Activated CD4-positive, alpha-beta T cell treated with anti-CD3 and anti-CD28 coated beads for 1 hour (primary cell): ENCODE data around the gene FBXO28.
A peak's percentile ranks its signal among the peaks of the same experiment; 100 is the strongest.

Experiments
- DNase-seq: peaks from one replicate; pipeline ENCODE4 v3.0.0-alpha.2; 2020

FBXO28 gene

DNA sequence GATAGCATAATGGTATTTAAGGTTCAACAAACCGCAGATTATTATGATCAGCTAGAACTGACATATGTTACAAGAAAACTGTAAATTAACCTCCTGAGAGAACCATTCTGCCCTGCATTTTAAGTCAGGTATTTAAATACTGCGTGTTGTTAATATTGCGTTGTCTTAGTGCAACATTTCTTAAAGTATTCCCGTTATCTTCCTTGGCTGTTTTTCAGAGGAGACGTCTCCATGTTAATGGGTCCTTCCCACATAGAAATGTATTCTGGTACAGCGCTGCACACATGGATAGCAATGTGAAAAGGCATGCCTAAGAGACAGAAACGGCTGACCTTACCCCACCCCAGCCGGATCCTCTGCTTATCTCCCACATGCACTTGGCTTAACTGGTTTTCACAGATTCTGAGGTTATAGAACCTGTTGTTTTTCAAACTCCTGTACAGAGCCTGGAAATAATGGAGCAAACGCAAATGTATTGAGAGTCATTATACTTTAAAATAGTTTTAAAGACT lies 46.3 kb downstream of the FBXO28 start:
- DNase-seq: no peak

DNA sequence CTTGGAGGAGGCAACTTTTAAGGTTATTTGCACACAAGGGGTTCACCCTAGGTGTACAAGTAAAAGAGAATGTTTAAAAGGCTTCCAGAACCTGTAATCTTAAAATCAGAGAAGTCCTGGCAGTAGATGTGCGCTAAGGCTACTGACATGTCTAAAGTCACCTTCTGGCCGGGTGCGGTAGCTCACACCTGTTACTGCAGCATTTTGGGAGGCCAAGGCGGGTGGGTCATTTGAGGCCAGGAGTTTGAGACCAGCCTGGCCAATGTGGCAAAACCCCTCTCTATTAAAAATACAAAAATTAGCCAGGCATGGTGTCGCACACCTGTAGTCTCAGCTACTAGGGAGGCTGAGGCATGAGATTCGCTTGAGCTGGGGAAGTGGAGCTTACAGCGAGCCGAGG lies 48.9 kb downstream of the FBXO28 start:
- no peak for DNase-seq

DNA sequence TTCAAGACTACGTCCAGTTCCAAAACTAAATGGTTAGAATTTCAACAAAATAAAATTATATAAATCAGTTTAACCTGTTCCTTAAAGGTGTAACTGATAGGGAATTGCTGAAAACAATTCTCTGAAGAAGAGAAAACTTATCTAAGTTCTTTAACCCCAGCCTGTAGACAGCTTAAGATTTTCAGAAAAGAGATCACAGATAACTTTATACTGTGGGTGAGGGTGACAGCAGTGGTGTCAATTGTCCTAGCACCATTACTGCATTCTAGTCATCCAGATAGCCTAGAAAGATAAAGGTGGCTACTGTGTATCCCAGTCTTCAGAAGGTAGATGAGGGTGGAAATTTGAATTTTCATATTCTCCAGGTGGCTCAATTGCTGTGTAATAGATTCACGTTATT lies 49.4 kb downstream of the FBXO28 start:
- DNase-seq: no peak

DNA sequence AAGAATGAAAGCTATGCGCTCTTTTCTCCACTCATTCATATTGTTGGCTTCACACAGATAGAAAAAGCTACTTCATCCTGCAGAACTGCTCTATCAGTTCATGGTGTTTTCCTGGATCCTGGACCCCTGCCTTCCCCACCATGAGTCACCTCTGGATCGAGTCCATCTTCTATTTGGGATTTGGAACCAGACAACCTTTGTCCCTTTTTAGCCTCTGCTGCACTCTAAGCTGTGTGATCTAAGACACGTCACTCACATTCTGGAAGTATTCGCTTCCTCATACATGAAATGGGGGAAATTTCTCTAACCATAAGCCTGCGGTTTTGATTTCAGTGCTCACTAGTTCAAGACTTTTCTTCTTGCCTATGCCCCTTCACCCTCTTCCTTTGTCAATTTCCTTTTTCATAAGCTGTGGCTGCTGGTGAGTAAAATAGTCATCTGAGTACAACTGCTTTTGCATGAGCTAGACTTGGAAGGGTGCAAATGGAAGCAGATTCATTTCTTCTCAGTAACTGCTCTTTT lies 55.0 kb downstream of the FBXO28 start:
- no peak for DNase-seq

DNA sequence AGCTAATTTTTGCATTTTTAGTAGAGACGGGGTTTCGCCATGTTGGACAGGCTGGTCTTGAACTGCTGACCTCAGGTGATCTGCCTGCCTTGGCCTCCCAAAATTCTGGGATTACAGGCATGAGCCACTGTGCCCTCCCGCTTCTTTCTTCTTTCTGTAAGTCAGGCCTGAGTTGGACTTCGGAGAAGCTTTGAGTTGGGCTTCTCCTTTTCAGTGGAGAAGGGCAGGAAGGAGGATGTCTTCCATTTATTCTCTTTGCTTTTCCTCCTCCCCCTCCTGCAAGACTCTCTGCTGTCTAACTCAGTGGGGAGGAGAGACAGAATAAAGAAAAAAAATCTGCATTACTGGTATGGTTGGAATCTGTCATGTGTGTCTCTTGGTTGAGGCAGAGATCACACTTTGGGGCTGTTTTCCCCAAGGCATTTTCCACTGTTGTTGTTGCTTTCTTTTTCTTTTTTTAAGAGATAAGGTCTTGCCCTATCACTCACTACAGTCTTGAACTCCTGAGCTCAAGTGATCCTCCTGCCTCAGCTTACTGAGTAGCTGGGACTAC lies 55.9 kb downstream of the FBXO28 start:
- DNase-seq: no peak

DNA sequence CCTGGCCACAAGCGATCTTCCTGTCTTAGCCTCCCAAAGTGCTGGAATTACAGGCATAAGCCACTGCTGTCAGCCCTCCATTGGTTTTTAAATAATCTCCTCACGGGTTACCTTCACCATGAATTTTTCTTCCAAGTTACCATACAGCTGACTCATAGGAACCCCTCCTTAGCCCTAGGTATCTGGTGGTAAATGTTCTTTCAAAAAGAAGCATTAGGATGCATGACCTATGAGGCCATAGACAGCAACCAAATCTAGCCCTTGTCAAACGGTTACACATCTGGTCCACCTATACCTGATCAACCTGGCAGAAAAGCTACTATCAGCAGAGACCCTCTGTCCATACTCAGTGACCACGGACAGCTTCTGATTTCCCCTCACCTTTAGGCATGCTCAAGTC lies 56.4 kb downstream of the FBXO28 start:
- no peak for DNase-seq

DNA sequence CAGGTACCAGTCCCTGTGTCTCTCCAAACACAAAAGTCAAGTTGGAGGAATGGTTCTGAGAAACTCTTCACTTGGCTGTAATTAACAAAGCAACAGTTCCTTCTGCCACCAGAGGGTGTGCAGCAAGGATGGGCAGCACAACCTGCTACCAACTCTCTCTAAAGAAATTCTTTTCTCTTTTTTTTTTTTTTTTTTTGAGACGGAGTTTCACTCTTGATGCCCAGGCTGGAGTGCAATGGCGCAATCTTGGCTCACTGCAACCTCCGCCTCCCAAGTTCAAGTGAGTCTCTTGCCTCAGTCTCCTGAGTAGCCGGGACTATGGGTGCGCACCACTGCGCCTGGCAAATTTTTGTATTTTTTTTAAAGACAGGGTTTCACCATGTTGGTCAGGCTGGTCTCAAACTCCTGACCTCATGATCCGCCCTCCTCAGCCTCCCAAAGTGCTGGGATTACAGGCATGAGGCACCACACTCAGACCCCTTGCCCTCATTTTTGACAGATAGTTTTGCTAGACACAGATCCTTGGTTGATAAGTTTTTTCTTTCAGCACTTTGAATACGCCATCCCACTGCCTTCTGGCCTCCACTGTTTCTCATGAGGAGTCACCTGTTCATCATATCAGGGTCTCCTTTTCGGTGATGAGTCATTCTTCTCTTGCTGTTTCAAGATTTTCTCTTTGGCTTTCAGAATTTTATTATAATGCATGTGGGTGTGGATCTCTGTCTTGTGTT lies 57.0 kb downstream of the FBXO28 start:
- DNase-seq: no peak

DNA sequence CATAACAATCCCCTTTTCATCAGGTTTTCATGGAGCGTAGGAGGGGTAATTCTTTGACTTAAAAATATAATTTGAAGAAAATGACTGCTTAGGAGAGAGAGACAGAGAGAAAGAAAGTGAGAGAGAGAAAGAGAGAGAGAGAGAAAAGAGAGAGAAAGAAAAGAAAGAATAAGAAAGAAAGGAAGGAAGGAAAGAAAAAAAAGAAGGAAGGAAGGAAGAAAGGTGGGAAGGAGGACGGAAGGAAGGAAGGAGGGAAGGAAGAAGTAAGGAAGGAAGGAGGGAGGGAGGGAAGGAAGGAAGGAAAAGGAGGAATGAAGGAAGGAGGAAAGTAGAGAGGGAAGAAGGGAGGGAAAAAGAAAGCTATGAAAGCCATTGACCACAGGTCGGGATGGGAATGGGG lies 58.3 kb downstream of the FBXO28 start:
- no peak for DNase-seq

DNA sequence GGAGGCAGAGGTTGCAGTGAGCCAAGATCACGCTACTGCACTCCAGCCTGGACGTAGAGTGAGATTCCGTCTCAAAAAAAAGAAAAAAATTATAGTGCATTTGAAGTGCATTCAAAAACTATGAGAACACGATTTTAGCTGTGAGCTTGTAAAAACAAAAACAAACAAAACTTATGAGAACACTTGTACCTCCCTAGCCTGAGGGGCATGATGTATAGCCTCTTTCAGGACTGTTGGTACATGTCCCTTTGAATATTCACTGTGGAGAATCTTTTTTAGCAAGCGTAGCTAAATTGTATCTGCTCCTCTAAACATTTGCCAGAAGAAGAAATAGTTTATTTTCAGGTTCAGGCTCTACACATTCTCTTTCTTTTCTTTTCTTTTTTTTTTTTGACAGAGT lies 59.6 kb downstream of the FBXO28 start:
- no peak for DNase-seq

DNA sequence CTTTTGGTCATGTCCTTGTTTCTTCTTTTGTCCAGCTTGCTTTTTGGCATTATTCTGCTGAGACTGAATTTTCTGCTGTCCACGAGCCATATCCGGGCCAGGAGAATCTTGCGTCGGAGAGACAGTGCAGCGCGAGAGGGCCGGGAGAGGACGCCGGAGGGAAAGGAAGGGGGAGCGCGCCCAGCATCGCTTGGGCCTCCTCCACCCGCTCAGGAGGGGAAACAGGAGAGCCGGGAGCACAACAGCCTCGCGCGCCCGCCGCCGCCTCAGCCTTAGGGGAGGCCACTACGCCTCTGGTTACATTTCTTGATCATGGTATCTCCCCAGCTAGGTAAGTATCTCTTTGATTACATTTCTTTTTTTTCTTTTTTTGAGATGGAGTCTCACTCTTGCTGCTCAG lies 61.7 kb downstream of the FBXO28 start:
- no peak for DNase-seq

DNA sequence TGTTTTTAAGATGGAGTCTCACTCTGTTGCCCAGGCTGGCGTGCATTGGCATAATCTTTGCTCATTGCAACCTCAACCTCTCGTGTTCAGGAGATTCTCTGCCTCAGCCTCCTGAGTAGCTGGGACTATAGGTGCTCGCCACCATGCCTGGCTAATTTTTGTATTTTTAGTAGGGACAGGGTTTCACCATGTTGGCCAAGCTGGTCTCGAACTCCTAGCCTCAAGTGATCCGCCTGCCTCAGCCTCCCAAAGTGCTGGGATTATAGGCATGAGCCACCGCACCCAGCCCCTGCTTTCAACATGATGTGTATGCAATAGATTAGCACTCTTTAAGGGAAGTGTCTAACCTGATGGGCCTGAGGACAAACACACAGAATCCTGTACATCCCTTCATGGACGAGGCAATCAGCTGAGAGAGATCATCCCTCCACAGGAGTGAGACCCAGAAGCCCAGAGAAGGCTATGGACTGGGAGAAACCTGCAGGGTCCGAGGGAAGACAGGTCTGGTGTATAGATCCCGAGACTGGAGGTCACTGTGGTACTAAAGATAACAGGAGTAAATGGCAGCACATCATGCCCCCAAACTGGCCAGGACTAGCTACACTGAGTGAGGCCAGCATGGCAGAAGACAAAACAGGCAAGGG lies 63.6 kb downstream of the FBXO28 start:
- DNase-seq: no peak

DNA sequence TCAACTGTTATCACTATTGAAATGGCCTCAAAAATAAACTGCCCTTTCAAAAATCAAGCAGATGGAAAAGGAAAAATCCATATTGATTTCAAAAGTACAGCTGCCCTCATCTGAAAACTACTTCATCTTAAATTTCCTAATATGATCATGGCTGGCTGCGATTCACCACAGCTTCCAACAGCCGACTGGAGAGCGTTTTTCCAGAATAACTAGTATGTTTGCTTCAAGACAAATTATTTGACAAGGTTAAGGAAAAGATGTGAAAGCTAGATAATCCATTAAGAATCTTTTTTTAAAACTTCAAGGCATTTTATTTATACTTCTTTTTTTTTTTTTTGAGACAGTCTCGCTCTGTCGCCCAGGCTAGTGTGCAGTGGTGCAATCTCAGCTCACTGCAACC lies 65.0 kb downstream of the FBXO28 start:
- no peak for DNase-seq

DNA sequence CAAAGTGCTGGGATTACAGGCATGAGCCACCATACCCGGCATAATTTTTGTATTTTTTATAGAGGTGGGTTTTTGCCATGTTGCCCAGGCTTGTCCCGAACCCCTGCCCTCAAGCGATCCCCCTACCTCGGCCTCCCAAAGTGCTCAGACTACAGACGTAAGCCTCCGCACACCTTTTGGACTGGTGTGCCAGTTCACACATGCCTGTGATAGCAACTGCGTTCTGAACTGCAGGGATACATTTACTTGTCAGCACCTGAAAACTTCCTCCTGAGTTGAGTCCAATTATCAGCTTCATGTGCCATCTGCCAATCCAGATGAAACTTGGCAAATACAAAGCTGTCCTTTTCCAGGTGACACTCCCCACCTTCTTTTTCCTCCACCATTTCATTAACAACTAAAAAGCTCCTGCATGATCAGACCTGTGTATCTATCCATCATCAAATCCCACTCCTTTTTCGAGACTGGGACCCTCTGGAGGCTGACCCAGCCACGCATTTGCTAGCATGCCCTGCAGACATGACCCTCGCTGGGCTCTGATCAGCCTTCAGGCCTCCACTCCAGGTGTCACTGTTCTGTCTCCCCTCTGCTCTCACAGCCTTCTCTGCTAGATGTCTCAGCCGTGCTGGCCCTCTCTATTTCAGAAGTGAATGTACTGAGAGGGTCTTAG lies 67.0 kb downstream of the FBXO28 start:
- DNase-seq: no peak

DNA sequence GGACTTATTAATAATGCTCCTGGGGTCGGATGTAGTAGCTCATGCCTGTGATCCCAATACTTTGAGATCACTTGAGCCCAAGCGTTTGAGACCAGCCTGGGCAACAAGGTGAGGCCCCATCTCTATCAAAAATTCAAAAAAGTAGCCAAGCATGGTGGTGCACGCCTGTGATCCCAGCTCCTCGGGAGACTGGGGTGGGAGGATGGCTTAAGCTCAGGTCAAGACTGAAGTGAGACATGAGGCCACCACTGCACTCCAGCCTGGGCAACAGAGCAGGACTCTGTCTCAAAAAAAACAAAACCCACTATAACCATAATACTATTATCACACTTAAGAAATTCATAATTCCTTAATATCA lies 67.5 kb downstream of the FBXO28 start:
- no peak for DNase-seq

DNA sequence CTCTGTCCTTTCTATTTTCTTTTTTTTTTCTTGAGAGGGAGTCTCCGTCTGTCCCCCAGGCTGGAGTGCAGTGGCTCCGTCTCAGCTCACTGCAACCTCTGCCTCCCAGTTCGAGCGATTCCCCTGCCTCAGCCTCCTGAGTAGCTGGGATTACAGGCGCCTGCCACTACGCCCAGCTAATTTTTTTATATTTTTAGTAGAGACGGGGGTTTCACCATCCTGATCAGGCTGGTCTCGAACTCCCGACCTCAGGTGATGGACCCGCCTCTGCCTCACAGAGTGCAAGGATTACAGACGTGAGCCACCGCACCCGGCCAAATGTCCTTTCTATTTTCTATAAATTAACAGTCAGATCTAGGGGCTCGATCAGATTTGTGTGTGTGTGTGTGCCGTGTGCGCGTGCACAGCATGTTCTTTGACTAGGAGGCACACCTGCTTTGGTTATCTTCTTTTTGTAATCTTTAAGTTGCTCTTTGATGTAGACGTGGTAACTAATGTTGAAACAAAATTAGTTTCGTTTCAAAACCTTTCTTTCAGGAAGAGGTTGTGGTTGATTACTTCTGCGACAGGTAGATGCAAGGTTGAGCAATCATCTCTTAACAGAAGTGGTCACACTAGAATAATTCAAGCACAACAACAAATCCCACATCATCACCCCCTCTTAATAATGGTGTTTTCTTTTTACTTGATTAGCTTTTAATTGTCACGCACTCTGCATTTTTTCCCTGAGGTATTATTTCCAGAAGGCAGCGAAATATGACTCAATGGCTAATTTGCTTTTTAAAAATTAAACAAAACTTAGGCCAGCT lies 68.3 kb downstream of the FBXO28 start:
- DNase-seq: peak; percentile 29

DNA sequence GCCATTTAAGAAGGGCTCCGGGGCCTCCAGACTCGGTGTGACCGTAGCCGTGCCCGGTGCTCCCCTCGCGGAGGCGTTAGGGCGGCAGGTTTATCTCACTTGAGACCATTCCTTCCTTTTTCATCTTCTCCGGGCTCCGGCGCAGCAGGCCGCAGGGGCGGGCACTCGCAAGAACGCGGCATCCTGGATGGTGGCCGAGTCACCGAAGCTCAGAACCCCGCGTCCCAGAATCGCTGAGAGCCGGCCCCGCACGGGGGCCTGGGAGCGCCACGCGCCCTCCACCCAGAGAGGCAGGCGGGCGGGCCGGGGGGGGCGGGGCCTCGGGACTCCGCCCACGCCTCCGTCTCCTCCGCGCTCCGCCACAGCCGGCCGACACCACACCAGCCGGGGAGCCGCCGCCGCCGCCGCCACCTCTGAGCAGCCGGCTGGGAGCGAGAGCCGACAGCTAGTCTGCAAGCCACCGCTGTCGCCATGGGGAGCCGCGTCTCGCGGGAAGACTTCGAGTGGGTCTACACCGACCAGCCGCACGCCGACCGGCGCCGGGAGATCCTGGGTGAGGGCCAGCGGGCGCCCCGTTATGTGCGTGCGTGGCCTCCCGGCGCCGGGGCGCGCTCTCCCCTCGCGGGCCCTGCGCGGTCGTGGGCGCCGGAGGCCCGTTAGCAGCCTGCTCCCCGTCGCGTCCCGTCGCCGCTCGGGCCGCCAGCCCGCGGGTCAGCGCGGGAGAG lies 69.1 kb downstream of the FBXO28 start, which contains the start of gene DEGS1:
Gene DEGS1, plus strand, starts transcription at position 375 of the 725 bp plus-strand sequence. Its CDS starts 97 bp downstream, at position 472.
- DNase-seq: peak; percentile 76

DNA sequence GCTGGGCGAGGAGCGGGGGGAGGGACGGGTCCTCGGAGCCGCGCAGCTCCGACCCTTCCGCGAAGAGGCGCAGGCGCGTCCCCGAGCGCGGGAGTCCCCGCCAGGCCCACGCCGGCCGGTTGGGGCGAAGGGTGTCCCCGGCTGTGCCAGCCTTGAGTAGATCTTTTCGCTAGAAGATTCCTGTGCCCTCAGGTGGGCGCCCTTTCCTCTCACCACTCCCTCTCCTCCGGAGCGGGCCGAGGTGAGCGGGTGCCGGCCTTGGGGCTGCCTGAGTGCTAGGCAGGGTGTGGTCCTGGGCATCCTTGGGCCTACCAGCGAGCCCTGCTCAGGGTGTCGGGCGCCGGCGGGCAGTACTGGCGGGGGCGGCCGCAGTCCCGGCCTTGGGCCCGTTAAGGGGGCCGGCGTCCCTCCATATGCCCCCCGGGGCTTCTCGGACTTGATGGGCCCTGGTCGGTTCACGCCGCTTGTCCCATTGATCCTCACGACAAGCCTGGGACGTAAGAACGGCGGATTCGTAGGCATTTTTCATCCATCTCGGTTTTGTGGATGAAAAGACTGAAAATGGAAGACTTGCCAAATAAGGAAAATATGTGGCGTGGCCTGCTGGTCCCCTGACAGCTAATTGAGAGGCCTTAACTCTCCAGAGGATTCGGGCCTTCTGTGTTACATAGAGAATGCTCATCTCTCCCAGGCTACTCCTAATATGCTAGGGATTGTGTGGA lies 69.8 kb downstream of the FBXO28 start:
- peak; percentile 40 for DNase-seq

DNA sequence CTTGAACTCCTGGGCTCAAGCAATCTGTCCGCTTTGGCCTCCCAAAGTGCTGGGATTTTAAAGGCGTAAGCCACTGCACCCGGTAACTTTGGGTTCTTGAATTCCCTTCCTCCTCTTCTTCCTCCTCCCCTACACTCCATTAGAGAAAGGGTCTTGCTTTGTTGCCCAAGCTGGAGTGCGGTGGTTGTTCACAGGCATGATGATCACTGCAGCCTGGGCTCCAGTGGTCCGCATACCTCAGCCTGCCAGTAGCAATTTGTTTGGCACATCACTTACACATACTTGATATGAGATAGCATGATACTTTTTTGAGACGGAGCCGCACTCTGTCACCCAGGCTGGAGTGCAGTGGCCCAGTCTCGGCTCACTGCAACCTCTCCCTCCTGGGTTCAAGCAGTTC lies 71.3 kb downstream of the FBXO28 start:
- no peak for DNase-seq

DNA sequence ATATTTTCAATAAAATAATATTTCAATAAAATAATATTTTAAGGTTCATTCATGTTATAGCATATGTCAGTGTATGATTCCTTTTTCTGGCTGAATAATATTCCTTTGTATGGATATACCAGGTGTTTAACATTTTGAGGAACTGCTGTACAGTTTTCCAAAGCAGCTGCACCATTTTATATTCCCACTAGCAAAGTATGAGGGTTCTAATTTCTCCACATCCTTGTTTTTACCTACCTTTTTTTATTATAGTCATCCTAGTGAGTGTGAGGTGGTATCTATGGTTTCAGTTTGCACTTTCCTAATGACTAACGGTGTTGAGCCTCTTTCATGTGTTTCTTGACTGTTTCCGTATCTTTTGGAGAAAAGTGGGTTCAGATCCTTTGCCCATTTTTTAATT lies 74.4 kb downstream of the FBXO28 start:
- no peak for DNase-seq

DNA sequence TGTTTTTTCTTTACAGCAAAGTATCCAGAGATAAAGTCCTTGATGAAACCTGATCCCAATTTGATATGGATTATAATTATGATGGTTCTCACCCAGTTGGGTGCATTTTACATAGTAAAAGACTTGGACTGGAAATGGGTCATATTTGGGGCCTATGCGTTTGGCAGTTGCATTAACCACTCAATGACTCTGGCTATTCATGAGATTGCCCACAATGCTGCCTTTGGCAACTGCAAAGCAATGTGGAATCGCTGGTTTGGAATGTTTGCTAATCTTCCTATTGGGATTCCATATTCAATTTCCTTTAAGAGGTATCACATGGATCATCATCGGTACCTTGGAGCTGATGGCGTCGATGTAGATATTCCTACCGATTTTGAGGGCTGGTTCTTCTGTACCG lies 75.7 kb downstream of the FBXO28 start:
- DNase-seq: no peak

DNA sequence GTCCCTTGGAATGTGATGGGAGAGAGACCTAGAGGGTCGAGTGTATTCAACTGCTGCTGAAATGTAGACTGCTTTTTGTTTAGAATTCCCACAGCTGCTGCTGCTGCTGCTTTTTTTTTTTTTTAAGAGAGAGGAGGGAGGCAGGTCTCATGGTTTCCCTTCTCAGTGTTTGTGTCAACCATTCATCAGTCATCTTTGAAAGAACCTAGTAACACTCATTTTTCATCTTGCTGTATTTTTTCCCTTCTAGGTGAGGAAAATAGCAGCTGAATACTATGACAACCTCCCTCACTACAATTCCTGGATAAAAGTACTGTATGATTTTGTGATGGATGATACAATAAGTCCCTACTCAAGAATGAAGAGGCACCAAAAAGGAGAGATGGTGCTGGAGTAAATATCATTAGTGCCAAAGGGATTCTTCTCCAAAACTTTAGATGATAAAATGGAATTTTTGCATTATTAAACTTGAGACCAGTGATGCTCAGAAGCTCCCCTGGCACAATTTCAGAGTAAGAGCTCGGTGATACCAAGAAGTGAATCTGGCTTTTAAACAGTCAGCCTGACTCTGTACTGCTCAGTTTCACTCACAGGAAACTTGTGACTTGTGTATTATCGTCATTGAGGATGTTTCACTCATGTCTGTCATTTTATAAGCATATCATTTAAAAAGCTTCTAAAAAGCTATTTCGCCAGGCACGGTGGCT lies 78.3 kb downstream of the FBXO28 start:
- no peak for DNase-seq
